ENCODE data around the gene TRAPPC5. TPM values are rescaled to one million over a fixed set of nuclear protein-coding genes. Genes with fewer than 3 reads are reported as not detected.

Gene TRAPPC5
- polyA plus RNA-seq, 1 of the 3 experiments (the other 2 are of a cell fraction): 49.4 TPM

- no peaks in the 10 kb centered on the region for H3K9me3 ChIP-seq
- no peaks in the 10 kb centered on the region for H3K9me2 ChIP-seq
- no peak overlapping the region for H2AFZ ChIP-seq (ENCODE audit: low read depth)
- H3K27ac ChIP-seq (ENCODE audit: low read depth in 2 of 2, low read length in 1 of 2): no peak overlapping the region
- no peaks in the 10 kb centered on the region for H3F3A ChIP-seq (replicated peaks; ENCODE audit: insufficient read depth)
- no peaks in the 10 kb centered on the region for H4K20me1 ChIP-seq (ENCODE audit: insufficient read depth)
- CTCF ChIA-PET: no interaction called here
- no peak for DNase-seq
- no peak overlapping the region for H3K4me2 ChIP-seq
- H3K9ac ChIP-seq: no peak overlapping the region
- peaks cover 82% of the 10 kb centered on the region for H3K27me3 ChIP-seq (ENCODE audit: insufficient read depth)
- H3K4me1 ChIP-seq (ENCODE audit: control insufficient read depth in 1 of 2, insufficient read depth in 2 of 2, low read depth in 1 of 2, low read length in 1 of 2): no peaks in the 10 kb centered on the region
- 0% methylated on average over 13 of the region's 16 CpGs for WGBS (ENCODE audit: low lambda C conversion rate)
- POLR2A ChIA-PET: no interaction called here
- no peaks in the 10 kb centered on the region for H3K36me3 ChIP-seq (replicated peaks in 1 of 2; ENCODE audit: control insufficient read depth in 1 of 2, insufficient read depth in 2 of 2, low read length in 1 of 2)
- no peak overlapping the region for H3K4me3 ChIP-seq (ENCODE audit: low read depth in 2 of 2, low read length in 1 of 2)
- no peaks in the 10 kb centered on the region for H3K79me2 ChIP-seq (ENCODE audit: insufficient read depth)
- TF ChIP-seq TEAD4 (IDR thresholded peaks at IDR 0.05; ENCODE audit: borderline replicate concordance, insufficient read depth) (no peak), RFX5 (IDR thresholded peaks at IDR 0.05; ENCODE audit: low read length) (no peak), ELF1 (IDR thresholded peaks at IDR 0.05) (no peak), EZH2phosphoT487 (IDR thresholded peaks at IDR 0.05; ENCODE audit: borderline replicate concordance, low read depth) (no peak), FOXJ3 (CRISPR knock-in tag; IDR thresholded peaks at IDR 0.05) (no peak), RCOR1 (IDR thresholded peaks at IDR 0.05; ENCODE audit: low read length) (no peak), YY1 (IDR thresholded peaks at IDR 0.05; ENCODE audit: low read depth) (no peak), USF2 (IDR thresholded peaks at IDR 0.05; ENCODE audit: borderline replicate concordance, low read depth, low read length) (no peak), MEF2A (IDR thresholded peaks at IDR 0.05; ENCODE audit: borderline replicate concordance, low read depth) (no peak), ZBTB33 (IDR thresholded peaks at IDR 0.05; ENCODE audit: borderline replicate concordance, low read depth) (no peak)
Observed at GRCh38 chr19:7729211-7729610, 48.6 kb downstream of the TRAPPC5 start.

- POLR2A ChIA-PET: no interaction called here
- Histone ChIP-seq H3K79me2 (ENCODE audit: insufficient read depth) (no peaks in the 10 kb centered on the region), H3K4me3 (ENCODE audit: low read depth in 2 of 2, low read length in 1 of 2) (no peak overlapping the region), H3F3A (replicated peaks; ENCODE audit: insufficient read depth) (no peaks in the 10 kb centered on the region), H3K4me2 (no peak overlapping the region), H3K4me1 (ENCODE audit: control insufficient read depth in 1 of 2, insufficient read depth in 2 of 2, low read depth in 1 of 2, low read length in 1 of 2) (no peaks in the 10 kb centered on the region), H3K27me3 (ENCODE audit: insufficient read depth) (peaks cover 76% of the 10 kb centered on the region), H3K36me3 (replicated peaks in 1 of 2; ENCODE audit: control insufficient read depth in 1 of 2, insufficient read depth in 2 of 2, low read length in 1 of 2) (no peaks in the 10 kb centered on the region), H3K9ac (no peak overlapping the region), H3K27ac (ENCODE audit: low read depth in 2 of 2, low read length in 1 of 2) (no peak overlapping the region), H2AFZ (ENCODE audit: low read depth) (no peak overlapping the region), H3K9me3 (no peaks in the 10 kb centered on the region), H3K9me2 (no peaks in the 10 kb centered on the region), H4K20me1 (ENCODE audit: insufficient read depth) (no peaks in the 10 kb centered on the region)
- no peak for DNase-seq
- TF ChIP-seq GATA2 (CRISPR knock-in tag; IDR thresholded peaks at IDR 0.05) (no peak), FOXM1 (IDR thresholded peaks at IDR 0.05; ENCODE audit: low read depth) (no peak), RAD21 (IDR thresholded peaks at IDR 0.05; ENCODE audit: low read length) (no peak), MXI1 (IDR thresholded peaks at IDR 0.05; ENCODE audit: low read depth, low read length) (no peak), MEF2A (IDR thresholded peaks at IDR 0.05; ENCODE audit: borderline replicate concordance, low read depth) (no peak)
- CTCF ChIA-PET: no interaction called here
- WGBS (ENCODE audit: low lambda C conversion rate): 7% methylated on average over 6 of the region's 34 CpGs
Observed at GRCh38 chr19:7729831-7730285, 49.2 kb downstream of the TRAPPC5 start.
